GM23338 (cell line): ENCODE measurements around the gene NYAP2. TPM values are rescaled to one million over a fixed set of nuclear protein-coding genes. Genes with fewer than 3 reads are reported as not detected.

Experiments used
- ATAC-seq: fragments of 200-7000 bp; cut with Tn5 transposase; 3 replicates; pipeline ENCODE4 v1.9.1; 2020
- DNase-seq: peaks from one replicate; pipeline ENCODE4 v3.0.0-alpha.2; 2015; ENCODE audit warnings: low spot score
- H2AFZ ChIP-seq: fragments of 200-600 bp; sonication (generic); 2 replicates; pipeline ENCODE4 v1.8.0; 2016; ENCODE audit warnings: antibody characterized with exemption, mild to moderate bottlenecking, moderate library complexity
- H3F3A ChIP-seq: fragments of 200-600 bp; sonication (generic); replicated peaks from 2 replicates; pipeline ENCODE4 v1.8.0; 2017; ENCODE audit warnings: antibody characterized with exemption, mixed run types, low read depth
- H3K27ac ChIP-seq: fragments of 200-600 bp; sonication (generic); 2 replicates; pipeline ENCODE4 v1.6.1; 2016; ENCODE audit warnings: low read depth
- H3K27me3 ChIP-seq: fragments of 200-600 bp; sonication (generic); 2 replicates; pipeline ENCODE4 v1.8.0; 2016; ENCODE audit warnings: mild to moderate bottlenecking, mixed run types, moderate library complexity; ENCODE audit not compliant: insufficient read depth
- H3K36me3 ChIP-seq: fragments of 200-600 bp; sonication (generic); 2 replicates; pipeline ENCODE4 v1.8.0; 2016; ENCODE audit warnings: mild to moderate bottlenecking; ENCODE audit not compliant: insufficient read depth
- H3K4me1 ChIP-seq: fragments of 200-600 bp; sonication (generic); 2 replicates; pipeline ENCODE4 v1.8.0; 2016; ENCODE audit warnings: mild to moderate bottlenecking, moderate library complexity; ENCODE audit not compliant: insufficient read depth
- H3K4me2 ChIP-seq: fragments of 200-600 bp; sonication (generic); 2 replicates; pipeline ENCODE4 v1.7.1; 2017; ENCODE audit warnings: mixed run types
- H3K4me3 ChIP-seq: fragments of 200-600 bp; sonication (generic); 2 replicates; pipeline ENCODE4 v1.6.1; 2016; ENCODE audit warnings: mixed run types
- H3K79me2 ChIP-seq: fragments of 200-600 bp; sonication (generic); replicated peaks from 2 replicates; pipeline ENCODE4 v1.8.0; 2017; ENCODE audit warnings: mild to moderate bottlenecking; ENCODE audit not compliant: insufficient read depth
- H3K9me2 ChIP-seq: fragments of 200-600 bp; sonication (generic); 2 replicates; pipeline ENCODE4 v1.8.0; 2017; ENCODE audit not compliant: insufficient read depth
- H4K20me1 ChIP-seq: fragments of 200-600 bp; sonication (generic); replicated peaks from 2 replicates; pipeline ENCODE4 v1.8.0; 2017; ENCODE audit warnings: mild to moderate bottlenecking; ENCODE audit not compliant: insufficient read depth
- H3K27ac Mint-ChIP-seq: 2 replicates; pipeline ENCODE4 v1.8.0; 2020; ENCODE audit warnings: inconsistent platforms, mild to moderate bottlenecking, moderate library complexity, mixed read lengths
- H3K27me3 Mint-ChIP-seq: 3 replicates; pipeline ENCODE4 v1.8.0; 2022; ENCODE audit warnings: low read depth, mild to moderate bottlenecking, moderate library complexity, mixed read lengths, inconsistent platforms; ENCODE audit not compliant: insufficient read depth, poor library complexity
- H3K36me3 Mint-ChIP-seq: 3 replicates; pipeline ENCODE4 v1.8.0; 2021; ENCODE audit warnings: low read depth, mild to moderate bottlenecking, inconsistent platforms, moderate library complexity, mixed read lengths
- H3K4me1 Mint-ChIP-seq: 3 replicates; pipeline ENCODE4 v1.8.0; 2020; ENCODE audit warnings: mild to moderate bottlenecking, inconsistent platforms, mixed read lengths
- H3K4me3 Mint-ChIP-seq: 3 replicates; pipeline ENCODE4 v1.8.0; 2021; ENCODE audit warnings: moderate library complexity, mild to moderate bottlenecking, inconsistent platforms, mixed read lengths
- H3K9me3 Mint-ChIP-seq: 3 replicates; pipeline ENCODE4 v1.8.0; 2020; ENCODE audit warnings: moderate library complexity, mild to moderate bottlenecking, inconsistent platforms, mixed read lengths
- ETS1 ChIP-seq: IDR thresholded peaks from 2 replicates; pipeline ENCODE4 v1.6.1; 2016; ENCODE audit warnings: antibody characterized with exemption
- EZH2 ChIP-seq: fragments of 200-600 bp; sonication (generic); IDR thresholded peaks from one replicate; pipeline ENCODE4 v1.8.0; 2017; ENCODE audit warnings: antibody characterized with exemption, mild to moderate bottlenecking, low read depth; ENCODE audit not compliant: unreplicated experiment
- EZH2phosphoT487 ChIP-seq: fragments of 200-600 bp; sonication (generic); IDR thresholded peaks from one replicate; pipeline ENCODE4 v1.8.1; 2018; ENCODE audit warnings: antibody characterized with exemption; ENCODE audit not compliant: unreplicated experiment
- NANOG ChIP-seq: IDR thresholded peaks from 2 replicates; pipeline ENCODE4 v1.6.1; 2016; ENCODE audit warnings: antibody characterized with exemption, borderline replicate concordance
- POLR2AphosphoS5 ChIP-seq: IDR thresholded peaks from 2 replicates; pipeline ENCODE4 v1.6.1; 2016; ENCODE audit warnings: antibody characterized with exemption, low read depth
- STAT1 ChIP-seq: IDR thresholded peaks from one replicate; pipeline ENCODE4 v1.6.1; 2016; ENCODE audit warnings: antibody characterized with exemption; ENCODE audit not compliant: unreplicated experiment
- ZNF114 ChIP-seq: fragments of 250-450 bp; sonication (Bioruptor Pico); IDR thresholded peaks from 2 replicates; pipeline ENCODE4 v1.5.0; 2020; ENCODE audit warnings: mild to moderate bottlenecking, moderate library complexity
- ZNF331 ChIP-seq: fragments of 250-450 bp; sonication (Bioruptor Pico); IDR thresholded peaks from 2 replicates; pipeline ENCODE4 v1.5.0; 2020; ENCODE audit warnings: low read depth, mild to moderate bottlenecking, moderate library complexity
- polyA plus RNA-seq: library from polyadenylated mRNA; unstranded; fragments of >200 nt; fragmentation: Nextera tagmentation; extraction: Ambion mirVana; gene quantifications from 2 replicates; pipeline ENCODE4 v1.2.1, GENCODE V29; 2016
- total RNA-seq: library from RNA; depleted of rRNA; stranded (reverse); fragments of >200 nt; shearing (Covaris generic); gene quantifications from 2 replicates; pipeline ENCODE4 v1.2.3, GENCODE V29; 2014
- TF ChIP-seq, protein P1 (sequence below): IDR thresholded peaks from one replicate; pipeline ENCODE4 v1.6.1; 2018; ENCODE audit warnings: antibody characterized with exemption; ENCODE audit not compliant: unreplicated experiment

NYAP2 gene
- total and polyA plus RNA-seq, 2 experiments from 2014 or later: not detected

DNA sequence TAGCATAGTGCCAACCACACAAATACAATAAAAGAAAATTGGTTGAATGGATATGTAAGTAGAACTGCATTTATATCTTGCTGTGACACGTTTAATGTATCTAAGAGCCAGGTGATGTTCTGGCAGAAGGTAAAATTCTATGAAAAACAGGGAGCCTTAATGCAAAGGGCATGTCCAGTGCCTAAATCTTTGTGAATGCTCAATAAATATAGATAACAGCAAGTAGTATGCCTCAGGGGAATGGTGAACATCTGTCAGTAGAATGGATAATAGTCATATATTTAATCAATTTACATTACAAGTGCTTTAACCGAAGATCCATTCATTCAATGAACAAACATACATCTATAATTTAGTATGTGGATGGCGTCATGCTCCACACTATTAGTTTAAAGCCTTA lies 43.7 kb upstream of the NYAP2 start:
- Mint-ChIP-seq H3K4me3 (no peak overlapping the region), H3K36me3 (no peaks in the 10 kb centered on the region), H3K27me3 (no peaks in the 10 kb centered on the region), H3K4me1 (peaks cover 3% of the 10 kb centered on the region; the same call in 2 of the 3 replicates), H3K9me3 (no peaks in the 10 kb centered on the region), H3K27ac (no peak overlapping the region)
- Histone ChIP-seq H3F3A (no peaks in the 10 kb centered on the region), H4K20me1 (no peaks in the 10 kb centered on the region), H3K4me2 (no peak overlapping the region), H3K4me1 (no peaks in the 10 kb centered on the region), H3K27me3 (no peaks in the 10 kb centered on the region), H3K9me2 (no peaks in the 10 kb centered on the region), H3K36me3 (no peaks in the 10 kb centered on the region), H3K27ac (no peak overlapping the region), H2AFZ (no peak overlapping the region), H3K79me2 (no peaks in the 10 kb centered on the region), H3K4me3 (no peak overlapping the region)
- TF ChIP-seq NANOG: no peak
- ATAC-seq (no peak), DNase-seq (no peak)

GRCh38 chr2:225366731-225367130 lies 32.8 kb upstream of the NYAP2 start:
- ATAC-seq: no peak

DNA sequence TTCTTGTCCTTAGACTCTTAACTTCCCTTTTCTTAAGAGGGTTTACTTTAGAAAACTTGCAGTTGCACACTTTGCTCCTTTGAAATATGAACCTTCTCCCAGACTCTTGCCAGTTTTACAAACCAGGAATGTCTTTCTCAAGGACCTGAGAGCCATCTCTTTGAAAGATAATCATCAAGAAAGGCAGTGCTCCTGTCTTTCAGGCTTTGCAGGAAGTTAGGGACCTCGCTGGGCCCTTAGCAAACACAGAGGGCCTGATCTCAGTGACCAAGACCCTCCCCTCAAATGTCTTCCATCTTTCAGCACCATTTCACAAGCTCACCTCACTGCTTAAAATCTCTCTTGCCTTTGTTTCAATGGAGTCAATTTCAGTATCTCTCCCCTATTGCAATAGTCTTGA lies 32.0 kb upstream of the NYAP2 start:
- ATAC-seq (peak; percentile 75), DNase-seq (peak; percentile 72)
- H3K27ac Mint-ChIP-seq: no peak overlapping the region
- H3K9me2 ChIP-seq: 0 out of 2 replicates have a peak, but pooled peaks cover 2% of the 10 kb centered on the region
- H3K4me3 Mint-ChIP-seq: no peak overlapping the region
- no peaks in the 10 kb centered on the region for H3F3A ChIP-seq
- no peak overlapping the region for H3K4me2 ChIP-seq
- H3K27ac ChIP-seq: no peak overlapping the region
- H3K4me1 Mint-ChIP-seq: peaks cover 18% of the 10 kb centered on the region
- H3K4me3 ChIP-seq: no peak overlapping the region
- no peaks in the 10 kb centered on the region for H3K36me3 Mint-ChIP-seq
- TF ChIP-seq POLR2AphosphoS5: 0 out of 2 replicates have a peak, but pooled peaks have one; percentile 43
- TF ChIP-seq STAT1: no peak
- TF ChIP-seq EZH2: no peak
- TF ChIP-seq, protein P1, sequence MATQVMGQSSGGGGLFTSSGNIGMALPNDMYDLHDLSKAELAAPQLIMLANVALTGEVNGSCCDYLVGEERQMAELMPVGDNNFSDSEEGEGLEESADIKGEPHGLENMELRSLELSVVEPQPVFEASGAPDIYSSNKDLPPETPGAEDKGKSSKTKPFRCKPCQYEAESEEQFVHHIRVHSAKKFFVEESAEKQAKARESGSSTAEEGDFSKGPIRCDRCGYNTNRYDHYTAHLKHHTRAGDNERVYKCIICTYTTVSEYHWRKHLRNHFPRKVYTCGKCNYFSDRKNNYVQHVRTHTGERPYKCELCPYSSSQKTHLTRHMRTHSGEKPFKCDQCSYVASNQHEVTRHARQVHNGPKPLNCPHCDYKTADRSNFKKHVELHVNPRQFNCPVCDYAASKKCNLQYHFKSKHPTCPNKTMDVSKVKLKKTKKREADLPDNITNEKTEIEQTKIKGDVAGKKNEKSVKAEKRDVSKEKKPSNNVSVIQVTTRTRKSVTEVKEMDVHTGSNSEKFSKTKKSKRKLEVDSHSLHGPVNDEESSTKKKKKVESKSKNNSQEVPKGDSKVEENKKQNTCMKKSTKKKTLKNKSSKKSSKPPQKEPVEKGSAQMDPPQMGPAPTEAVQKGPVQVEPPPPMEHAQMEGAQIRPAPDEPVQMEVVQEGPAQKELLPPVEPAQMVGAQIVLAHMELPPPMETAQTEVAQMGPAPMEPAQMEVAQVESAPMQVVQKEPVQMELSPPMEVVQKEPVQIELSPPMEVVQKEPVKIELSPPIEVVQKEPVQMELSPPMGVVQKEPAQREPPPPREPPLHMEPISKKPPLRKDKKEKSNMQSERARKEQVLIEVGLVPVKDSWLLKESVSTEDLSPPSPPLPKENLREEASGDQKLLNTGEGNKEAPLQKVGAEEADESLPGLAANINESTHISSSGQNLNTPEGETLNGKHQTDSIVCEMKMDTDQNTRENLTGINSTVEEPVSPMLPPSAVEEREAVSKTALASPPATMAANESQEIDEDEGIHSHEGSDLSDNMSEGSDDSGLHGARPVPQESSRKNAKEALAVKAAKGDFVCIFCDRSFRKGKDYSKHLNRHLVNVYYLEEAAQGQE: no peak
- no peak for TF ChIP-seq EZH2phosphoT487
- TF ChIP-seq ETS1: no peak
- H3K9me3 Mint-ChIP-seq: no peaks in the 10 kb centered on the region
- H2AFZ ChIP-seq: no peak overlapping the region
- peaks cover 12% of the 10 kb centered on the region for H3K4me1 ChIP-seq
- no peaks in the 10 kb centered on the region; the same call in 1 of the 2 replicates for H3K27me3 ChIP-seq
- no peaks in the 10 kb centered on the region for H3K27me3 Mint-ChIP-seq
- no peaks in the 10 kb centered on the region for H4K20me1 ChIP-seq
- no peaks in the 10 kb centered on the region for H3K79me2 ChIP-seq
- no peaks in the 10 kb centered on the region for H3K36me3 ChIP-seq

More at GRCh38 chr2:225366731-225367130, 32.8 kb upstream of the NYAP2 start:
- TF ChIP-seq ZNF331 (CRISPR knock-in tag) (no peak), NANOG (no peak), EZH2phosphoT487 (no peak), ZNF114 (no peak), STAT1 (no peak)
- Mint-ChIP-seq H3K4me1 (peaks cover 18% of the 10 kb centered on the region), H3K36me3 (no peaks in the 10 kb centered on the region), H3K27ac (no peak overlapping the region), H3K9me3 (no peaks in the 10 kb centered on the region), H3K27me3 (no peaks in the 10 kb centered on the region), H3K4me3 (no peak overlapping the region)
- Histone ChIP-seq H3K27me3 (no peaks in the 10 kb centered on the region; the same call in 1 of the 2 replicates), H3K9me2 (0 out of 2 replicates have a peak, but pooled peaks cover 2% of the 10 kb centered on the region), H3K4me2 (no peak overlapping the region), H3K36me3 (no peaks in the 10 kb centered on the region), H3K79me2 (no peaks in the 10 kb centered on the region), H3F3A (no peaks in the 10 kb centered on the region), H3K27ac (no peak overlapping the region), H4K20me1 (no peaks in the 10 kb centered on the region), H3K4me1 (peaks cover 12% of the 10 kb centered on the region), H2AFZ (no peak overlapping the region), H3K4me3 (no peak overlapping the region)
- DNase-seq: no peak
